Measurements from ENCODE around the gene SPOCD1.
"Not testable (repeated sequence)": the region's sequence is repeated elsewhere in the genome, so short reads cannot be mapped to it uniquely, and the experiment has no call there.

SPOCD1 gene

GRCh38 chr1:31828926-31829690, 13.3 kb upstream of the SPOCD1 start:
- DNase-seq, result no peak

DNA sequence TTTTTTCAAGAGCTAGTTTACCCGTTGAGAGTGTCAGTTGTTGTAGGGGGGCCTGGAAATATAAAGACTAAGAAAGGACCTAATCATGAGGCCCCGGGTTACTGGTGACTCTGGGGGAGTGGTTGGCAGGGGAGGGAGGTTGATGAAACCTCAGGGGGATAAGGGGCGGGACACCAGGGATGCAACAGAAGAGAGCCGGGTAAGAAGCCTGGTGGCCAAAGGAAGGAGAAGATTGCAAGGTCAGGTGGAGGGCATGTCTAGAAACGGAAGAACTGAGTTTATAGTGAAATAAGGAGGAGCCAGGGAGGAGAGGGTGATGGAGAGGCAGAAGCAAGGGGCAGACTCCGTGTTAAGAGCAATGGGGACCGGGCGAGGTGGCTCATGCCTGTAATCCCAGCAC, 12.5 kb upstream of the SPOCD1 start:
- DNase-seq, result no peak

DNA sequence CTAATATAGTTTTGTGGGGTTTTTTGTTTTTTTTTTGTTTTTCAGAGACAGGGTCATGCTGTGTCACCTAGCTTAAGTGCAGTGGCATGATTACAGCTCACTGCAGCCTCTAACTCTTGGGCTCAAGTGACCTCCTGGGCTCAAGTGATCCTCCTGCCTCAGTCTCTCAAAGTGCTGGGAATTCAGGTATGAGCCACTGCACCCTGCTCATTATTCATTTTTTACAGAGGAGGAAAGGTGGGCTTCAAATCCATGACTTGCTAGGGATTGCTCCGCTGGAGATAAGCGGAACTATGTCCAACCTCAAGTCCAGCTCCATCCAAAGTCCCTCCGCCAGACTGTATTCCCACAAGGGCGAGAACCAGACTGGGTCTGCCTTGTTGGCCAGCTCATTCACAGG, 8.0 kb upstream of the SPOCD1 start:
- no peak for DNase-seq

- no peak for DNase-seq
Measured at GRCh38 chr1:31822766-31823165, 6.9 kb upstream of the SPOCD1 start.

DNA sequence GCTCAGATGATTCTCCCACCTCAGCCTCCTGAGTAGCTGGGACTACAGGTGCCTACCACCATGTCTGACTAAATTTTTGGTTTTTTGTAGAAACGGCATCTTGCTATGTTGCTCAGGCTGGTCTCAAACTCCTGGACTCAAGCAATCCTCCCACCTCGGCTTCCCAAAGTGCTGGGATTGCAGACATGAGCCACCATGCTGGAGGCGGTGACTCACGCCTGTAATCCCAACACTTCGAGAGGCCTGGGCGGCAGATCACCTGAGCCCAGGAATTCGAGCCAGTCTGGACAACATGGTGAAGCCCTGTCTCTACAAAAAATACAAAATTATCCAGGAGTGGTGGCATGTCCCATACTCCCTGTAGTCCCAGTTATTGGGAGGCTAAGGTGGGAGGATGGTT, 4.4 kb upstream of the SPOCD1 start:
- not testable (repeated sequence) for DNase-seq

GRCh38 chr1:31818206-31818605, 2.4 kb upstream of the SPOCD1 start:
- no peak for DNase-seq

DNA sequence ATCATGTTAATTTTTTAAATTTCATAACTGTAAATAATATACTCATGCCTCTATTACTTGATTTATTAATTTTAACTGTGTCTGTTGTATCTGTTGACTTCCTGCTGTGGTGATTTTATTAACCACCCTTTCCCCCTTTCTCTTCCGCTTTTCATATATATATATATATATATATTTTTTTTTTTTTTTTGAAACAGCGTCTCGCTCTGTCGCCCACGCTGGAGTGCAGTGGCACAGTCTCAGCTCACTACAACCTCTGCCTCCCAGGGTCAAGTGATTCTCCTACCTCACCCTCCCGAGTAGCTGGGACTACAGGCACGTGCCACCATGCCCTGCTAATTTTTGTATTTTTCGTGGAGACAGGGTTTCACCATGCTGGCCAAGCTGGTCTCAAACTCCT, 1.1 kb upstream of the SPOCD1 start:
- DNase-seq, result not testable (repeated sequence)

DNA sequence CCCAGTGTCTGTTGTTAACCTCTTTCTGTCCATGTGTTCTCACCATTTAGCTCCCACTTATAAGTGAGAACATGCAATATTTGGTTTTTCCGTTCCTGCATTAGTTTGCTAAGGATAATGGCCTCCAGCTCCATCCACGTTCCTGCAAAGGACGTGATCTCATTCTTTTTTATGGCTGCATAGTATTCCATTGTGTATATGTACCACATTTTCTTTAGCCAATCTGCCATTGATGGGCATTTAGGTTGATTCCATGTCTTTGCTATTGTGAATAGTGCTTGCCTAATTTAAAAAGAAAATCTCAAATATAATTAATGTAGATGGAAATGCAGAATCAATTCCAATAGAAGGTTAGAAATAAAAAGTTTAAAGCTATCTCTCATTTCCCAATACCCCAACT, 679 bp upstream of the SPOCD1 start:
- not testable (repeated sequence) for DNase-seq

GRCh38 chr1:31815307-31815645, 546 bp downstream of the SPOCD1 start:
- DNase-seq, result no peak

GRCh38 chr1:31814631-31815306, 1.1 kb downstream of the SPOCD1 start:
- DNase-seq, result no peak

DNA sequence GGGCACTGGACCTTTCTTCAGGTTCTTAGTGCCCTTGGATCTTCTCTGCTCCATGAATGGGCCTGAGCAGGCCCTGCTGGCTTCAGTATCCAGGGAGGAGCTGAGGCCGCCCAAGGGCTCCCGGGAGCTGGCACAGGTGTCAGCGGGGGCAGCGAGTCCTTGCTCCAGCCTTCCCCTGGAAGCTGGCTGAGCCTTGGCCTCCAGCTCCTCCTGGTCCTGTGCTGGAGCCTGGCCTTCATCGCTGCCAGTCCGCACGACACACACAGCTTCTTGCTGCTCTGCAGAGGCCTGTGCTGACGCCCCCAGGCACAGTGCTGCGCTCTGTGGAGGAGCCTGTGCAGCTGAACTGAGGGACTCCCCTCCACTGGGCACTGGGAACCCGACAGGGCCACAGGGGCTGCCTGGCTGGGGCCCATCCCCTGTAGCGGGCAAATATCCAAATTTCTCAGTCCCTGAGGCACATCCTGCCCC, 1.7 kb downstream of the SPOCD1 start:
- no peak for DNase-seq

DNA sequence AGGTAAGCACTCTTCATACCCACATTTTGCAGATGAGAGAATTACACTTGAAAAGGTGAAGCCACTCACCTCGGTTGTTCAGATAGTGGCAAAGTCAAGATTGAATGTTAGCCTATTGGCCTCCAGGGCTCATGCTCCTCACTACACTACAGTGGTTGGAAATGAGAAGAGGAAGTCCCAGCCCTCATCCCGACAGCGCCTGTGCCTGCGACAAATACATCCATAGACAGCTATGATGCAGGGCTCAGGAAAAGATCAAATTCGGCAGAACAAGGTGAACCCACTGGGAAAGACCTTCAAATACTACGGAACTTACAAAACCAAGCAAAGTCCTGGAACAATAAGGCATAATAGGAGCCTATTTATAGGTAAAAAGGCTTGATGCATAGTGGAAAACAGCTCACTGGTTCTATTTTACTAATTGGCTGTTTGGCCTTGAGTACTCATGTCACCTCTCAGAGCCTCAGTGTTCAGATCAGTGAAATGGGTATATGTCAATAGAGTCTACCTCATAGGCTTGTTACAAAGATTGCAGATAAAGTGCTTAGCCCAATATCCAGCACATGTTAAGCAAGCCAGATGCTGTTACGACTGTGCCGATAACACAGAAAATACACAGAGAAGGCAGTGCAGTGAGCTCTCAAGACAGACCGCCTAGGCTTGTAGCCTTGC, 3.5 kb downstream of the SPOCD1 start:
- no peak for DNase-seq

DNA sequence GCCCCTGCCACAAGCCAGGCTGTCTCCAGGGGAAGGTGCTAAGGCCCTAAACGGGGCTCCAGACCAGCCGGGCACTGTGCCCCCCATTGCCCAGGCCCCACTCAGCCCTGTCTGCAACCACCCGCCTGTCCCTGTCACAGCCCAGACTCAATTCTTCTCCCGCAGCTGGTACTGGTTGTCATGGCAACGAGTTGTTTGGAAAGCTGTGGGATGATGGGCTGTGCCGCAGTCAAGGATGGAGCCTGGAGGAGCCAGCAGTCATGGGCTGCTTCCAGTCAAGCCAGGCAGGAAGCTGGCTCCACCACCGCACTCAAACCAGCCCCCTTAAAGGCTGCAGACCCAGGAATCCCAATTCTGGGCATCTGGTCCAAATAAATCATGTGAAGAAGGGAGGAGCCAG, 4.2 kb downstream of the SPOCD1 start:
- no peak for DNase-seq

DNA sequence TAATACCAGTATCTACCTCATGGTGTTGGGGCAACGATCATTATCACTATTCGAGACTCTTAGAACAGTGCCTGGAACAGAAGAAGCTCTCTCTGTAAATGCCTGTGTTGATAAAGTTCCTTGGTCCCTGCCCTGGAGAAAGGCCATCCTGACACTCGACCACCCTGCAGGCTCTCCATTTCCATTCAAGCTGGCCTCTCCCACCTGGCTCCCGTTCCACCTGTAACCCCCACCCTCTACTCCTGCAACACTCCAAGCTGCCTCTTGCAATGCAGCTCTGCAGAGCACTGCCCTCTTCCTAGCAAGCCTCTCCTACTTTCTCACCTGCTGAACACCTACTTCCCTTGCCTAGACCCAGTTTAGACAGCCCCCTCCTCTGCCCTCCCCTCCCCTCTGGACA, 6.1 kb downstream of the SPOCD1 start:
- no peak for DNase-seq

- no peak for DNase-seq
Measured at GRCh38 chr1:31807273-31808048, 8.4 kb downstream of the SPOCD1 start.

- DNase-seq, result no peak
Measured at GRCh38 chr1:31805318-31805717, 10.5 kb downstream of the SPOCD1 start.

- DNase-seq, result no peak
Measured at GRCh38 chr1:31804098-31804497, 11.7 kb downstream of the SPOCD1 start.

DNA sequence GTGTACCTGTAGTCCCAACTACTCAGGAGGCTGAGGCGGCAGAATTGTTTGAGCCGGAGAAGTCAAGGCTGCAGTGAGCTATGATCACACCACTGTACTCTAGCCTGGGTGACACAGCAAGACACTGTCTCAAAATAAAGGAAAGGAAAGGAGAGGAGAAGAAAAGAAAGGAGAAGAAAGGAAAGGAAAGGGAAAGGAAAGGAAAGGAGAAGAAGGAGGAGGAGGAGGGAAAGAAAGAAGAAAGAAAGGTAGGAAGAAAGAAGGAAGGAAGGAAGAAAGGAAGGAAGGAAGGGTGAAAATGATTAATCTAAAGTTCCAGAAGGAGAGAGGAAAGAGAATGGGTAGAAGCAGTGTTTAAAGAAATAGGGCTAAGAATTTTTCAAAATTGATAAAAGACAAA, 12.2 kb downstream of the SPOCD1 start:
- DNase-seq, result no peak

- no peak for DNase-seq
Measured at GRCh38 chr1:31802190-31803150, 13.4 kb downstream of the SPOCD1 start.

GRCh38 chr1:31801458-31801857, 14.4 kb downstream of the SPOCD1 start:
- DNase-seq, result no peak

- no peak for DNase-seq
Measured at GRCh38 chr1:31800674-31800967, 15.2 kb downstream of the SPOCD1 start.

Data from effector CD4-positive, alpha-beta T cell (primary cell).